ENCODE results near the gene KRT86. TPM values are rescaled to one million over a fixed set of nuclear protein-coding genes. Genes with fewer than 3 reads are reported as not detected.
A peak's percentile ranks its signal among the peaks of the same experiment; 100 is the strongest.
"Not testable (repeated sequence)": the region's sequence is repeated elsewhere in the genome, so short reads cannot be mapped to it uniquely, and the experiment has no call there.

Gene KRT86
- total RNA-seq, 4 donors from 2014 or later, result not detected

GRCh38 chr12:52290483-52291134 is 16.2 kb downstream of the KRT86 start:
- DNase-seq, H3K27ac ChIP-seq, H3K4me1 ChIP-seq, H3K9me3 ChIP-seq, H3K4me3 ChIP-seq, H3K36me3 ChIP-seq, H3K27me3 ChIP-seq: not testable (repeated sequence)

- no peaks in the 10 kb centered on the region for H3K4me1 ChIP-seq
- H3K27me3 ChIP-seq, result no peaks in the 10 kb centered on the region
- DNase-seq, result no peak
- H3K4me3 ChIP-seq, result no peak within 1 kb of the TSS
- H3K9me3 ChIP-seq, result no peaks in the 10 kb centered on the region
- no peaks in the 10 kb centered on the region for H3K36me3 ChIP-seq
- H3K27ac ChIP-seq, result no peak within 1 kb of the TSS
- TF ChIP-seq CTCF (IDR thresholded peaks at IDR 0.05), result no peak
- no peak for TF ChIP-seq POLR2A (IDR thresholded peaks at IDR 0.05)
Measured at GRCh38 chr12:52291267-52291935, 17.0 kb downstream of the KRT86 start, which contains the start of gene KRT81. TSS of gene KRT81 (minus strand) at chr12:52291534. CDS start at chr12:52291465, 69 bp downstream.

GRCh38 chr12:52293926-52294325 is 19.5 kb downstream of the KRT86 start:
- Histone ChIP-seq H3K27me3 (no peaks in the 10 kb centered on the region), H3K4me1 (no peaks in the 10 kb centered on the region), H3K27ac (no peak overlapping the region), H3K36me3 (no peaks in the 10 kb centered on the region), H3K9me3 (no peaks in the 10 kb centered on the region), H3K4me3 (no peak overlapping the region)
- TF ChIP-seq POLR2A (IDR thresholded peaks at IDR 0.05) (no peak), CTCF (IDR thresholded peaks at IDR 0.05) (no peak)
- no peak for DNase-seq

GRCh38 chr12:52294803-52295202 is 20.4 kb downstream of the KRT86 start:
- Histone ChIP-seq H3K9me3 (no peaks in the 10 kb centered on the region), H3K4me3 (no peak overlapping the region), H3K36me3 (no peaks in the 10 kb centered on the region), H3K27ac (no peak overlapping the region), H3K27me3 (no peaks in the 10 kb centered on the region), H3K4me1 (no peaks in the 10 kb centered on the region)
- TF ChIP-seq CTCF (IDR thresholded peaks at IDR 0.05), result no peak
- no peak for TF ChIP-seq POLR2A (IDR thresholded peaks at IDR 0.05)
- no peak for DNase-seq

GRCh38 chr12:52295663-52296062 is 21.2 kb downstream of the KRT86 start:
- no peaks in the 10 kb centered on the region for H3K9me3 ChIP-seq
- no peak overlapping the region for H3K27ac ChIP-seq
- no peaks in the 10 kb centered on the region for H3K27me3 ChIP-seq
- DNase-seq, result peak in 1 of 3 donors; percentile 11
- no peaks in the 10 kb centered on the region for H3K4me1 ChIP-seq
- H3K36me3 ChIP-seq, result no peaks in the 10 kb centered on the region
- TF ChIP-seq POLR2A (IDR thresholded peaks at IDR 0.05), result no peak
- TF ChIP-seq CTCF (IDR thresholded peaks at IDR 0.05), result no peak
- H3K4me3 ChIP-seq, result no peak overlapping the region

- Histone ChIP-seq H3K27ac (no peak overlapping the region), H3K36me3 (no peaks in the 10 kb centered on the region), H3K4me3 (no peak overlapping the region), H3K27me3 (no peaks in the 10 kb centered on the region), H3K4me1 (no peaks in the 10 kb centered on the region), H3K9me3 (no peaks in the 10 kb centered on the region)
- TF ChIP-seq CTCF (IDR thresholded peaks at IDR 0.05) (no peak), POLR2A (IDR thresholded peaks at IDR 0.05) (no peak)
- peak in 1 of 3 donors; percentile 11 for DNase-seq
Measured at GRCh38 chr12:52296572-52297215, 22.2 kb downstream of the KRT86 start.

All from Peyer's patch (tissue), 4 donors.